Lower leg skin (tissue), 3 donors: ENCODE data around the gene VPS52.

Source experiments
- POLR2A ChIP-seq, 2 donors: fragments of 450-650 bp; IDR thresholded peaks; one replicate each; pipeline ENCODE4 v1.6.1; 2016 to 2017; ENCODE audit warnings: antibody characterized with exemption in 2 of 2, mild to moderate bottlenecking in 1 of 2, moderate library complexity in 1 of 2
- TF ChIP-seq, protein P1 (sequence below), 3 donors: fragments of 450-650 bp; IDR thresholded peaks; one replicate each; pipeline ENCODE4 v1.5.1; 2016; ENCODE audit warnings: antibody characterized with exemption in 3 of 3, mild to moderate bottlenecking in 3 of 3, moderate library complexity in 2 of 3

- TF ChIP-seq POLR2A (IDR thresholded peaks at IDR 0.05), result no peak
- TF ChIP-seq, protein P1, sequence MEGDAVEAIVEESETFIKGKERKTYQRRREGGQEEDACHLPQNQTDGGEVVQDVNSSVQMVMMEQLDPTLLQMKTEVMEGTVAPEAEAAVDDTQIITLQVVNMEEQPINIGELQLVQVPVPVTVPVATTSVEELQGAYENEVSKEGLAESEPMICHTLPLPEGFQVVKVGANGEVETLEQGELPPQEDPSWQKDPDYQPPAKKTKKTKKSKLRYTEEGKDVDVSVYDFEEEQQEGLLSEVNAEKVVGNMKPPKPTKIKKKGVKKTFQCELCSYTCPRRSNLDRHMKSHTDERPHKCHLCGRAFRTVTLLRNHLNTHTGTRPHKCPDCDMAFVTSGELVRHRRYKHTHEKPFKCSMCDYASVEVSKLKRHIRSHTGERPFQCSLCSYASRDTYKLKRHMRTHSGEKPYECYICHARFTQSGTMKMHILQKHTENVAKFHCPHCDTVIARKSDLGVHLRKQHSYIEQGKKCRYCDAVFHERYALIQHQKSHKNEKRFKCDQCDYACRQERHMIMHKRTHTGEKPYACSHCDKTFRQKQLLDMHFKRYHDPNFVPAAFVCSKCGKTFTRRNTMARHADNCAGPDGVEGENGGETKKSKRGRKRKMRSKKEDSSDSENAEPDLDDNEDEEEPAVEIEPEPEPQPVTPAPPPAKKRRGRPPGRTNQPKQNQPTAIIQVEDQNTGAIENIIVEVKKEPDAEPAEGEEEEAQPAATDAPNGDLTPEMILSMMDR (IDR thresholded peaks at IDR 0.05), result no peak
These were observed 48.3 kb upstream of the VPS52 start for GRCh38 chr6:33319939-33320314.
